ENCODE data around the gene PLCL2.

GRCh38 chr3:17059989-17060550 is 175.3 kb downstream of the PLCL2 start:
- TF ChIP-seq POLR2A (IDR thresholded peaks at IDR 0.05): no peak
- TF ChIP-seq CTCF (IDR thresholded peaks at IDR 0.05): no peak
